T follicular helper cell (primary cell): ENCODE results near the gene TTC28.
"Not testable (repeated sequence)": the region's sequence is repeated elsewhere in the genome, so short reads cannot be mapped to it uniquely, and the experiment has no call there.

Source experiments
- DNase-seq: peaks from one replicate; pipeline ENCODE4 v3.0.0-alpha.2; 2020; ENCODE audit warnings: low read depth

TTC28 gene

GRCh38 chr22:28103596-28103995, 576.0 kb downstream of the TTC28 start:
- no peak for DNase-seq

- DNase-seq: no peak
Observed at GRCh38 chr22:28102151-28102812, 577.4 kb downstream of the TTC28 start.

GRCh38 chr22:28097627-28098026, 582.0 kb downstream of the TTC28 start:
- no peak for DNase-seq

GRCh38 chr22:28096161-28096560, 583.5 kb downstream of the TTC28 start:
- DNase-seq: no peak

GRCh38 chr22:28095316-28096095, 584.1 kb downstream of the TTC28 start:
- no peak for DNase-seq

- no peak for DNase-seq
Observed at GRCh38 chr22:28094771-28095170, 584.9 kb downstream of the TTC28 start.

- DNase-seq: no peak
Observed at GRCh38 chr22:28093711-28094110, 585.9 kb downstream of the TTC28 start.

GRCh38 chr22:28091486-28091885, 588.2 kb downstream of the TTC28 start:
- no peak for DNase-seq

GRCh38 chr22:28089541-28089940, 590.1 kb downstream of the TTC28 start:
- DNase-seq: not testable (repeated sequence)

- DNase-seq: no peak
Observed at GRCh38 chr22:28077166-28077565, 602.5 kb downstream of the TTC28 start.

GRCh38 chr22:28075358-28075981, 604.2 kb downstream of the TTC28 start:
- no peak for DNase-seq

- no peak for DNase-seq
Observed at GRCh38 chr22:28074526-28074925, 605.1 kb downstream of the TTC28 start.

GRCh38 chr22:28072066-28072465, 607.6 kb downstream of the TTC28 start:
- no peak for DNase-seq

GRCh38 chr22:28068826-28069225, 610.8 kb downstream of the TTC28 start:
- no peak for DNase-seq

- no peak for DNase-seq
Observed at GRCh38 chr22:28064920-28065319, 614.7 kb downstream of the TTC28 start.

GRCh38 chr22:28063656-28064055, 616.0 kb downstream of the TTC28 start:
- DNase-seq: no peak

GRCh38 chr22:28060594-28060993, 619.0 kb downstream of the TTC28 start:
- not testable (repeated sequence) for DNase-seq

- no peak for DNase-seq
Observed at GRCh38 chr22:28058036-28058435, 621.6 kb downstream of the TTC28 start.

- no peak for DNase-seq
Observed at GRCh38 chr22:28054819-28055208, 624.8 kb downstream of the TTC28 start.

GRCh38 chr22:28053896-28054818, 625.5 kb downstream of the TTC28 start:
- DNase-seq: no peak

GRCh38 chr22:28052825-28053269, 626.8 kb downstream of the TTC28 start:
- no peak for DNase-seq
